ENCODE data around the gene SAMD4A.

Gene SAMD4A

DNA sequence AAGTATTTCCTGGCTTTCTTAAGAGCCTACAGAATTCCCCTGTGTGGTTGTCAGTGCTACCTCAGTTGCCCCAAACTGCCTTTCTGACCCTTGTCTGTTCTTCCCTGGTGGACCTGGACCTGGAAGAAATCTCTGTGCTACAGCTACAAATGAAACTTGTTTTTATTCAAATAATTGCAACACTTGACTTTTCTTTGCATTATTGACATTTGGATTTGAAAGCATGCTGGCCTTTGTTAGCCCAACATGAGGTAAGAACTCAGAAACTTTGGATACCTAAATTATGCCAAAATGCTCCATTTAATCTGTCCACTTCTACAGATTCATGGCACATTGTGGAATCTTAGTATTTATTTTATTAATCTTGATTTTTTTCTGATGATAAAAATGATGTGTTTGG lies 142.9 kb downstream of the SAMD4A start:
- TF ChIP-seq, protein P1, sequence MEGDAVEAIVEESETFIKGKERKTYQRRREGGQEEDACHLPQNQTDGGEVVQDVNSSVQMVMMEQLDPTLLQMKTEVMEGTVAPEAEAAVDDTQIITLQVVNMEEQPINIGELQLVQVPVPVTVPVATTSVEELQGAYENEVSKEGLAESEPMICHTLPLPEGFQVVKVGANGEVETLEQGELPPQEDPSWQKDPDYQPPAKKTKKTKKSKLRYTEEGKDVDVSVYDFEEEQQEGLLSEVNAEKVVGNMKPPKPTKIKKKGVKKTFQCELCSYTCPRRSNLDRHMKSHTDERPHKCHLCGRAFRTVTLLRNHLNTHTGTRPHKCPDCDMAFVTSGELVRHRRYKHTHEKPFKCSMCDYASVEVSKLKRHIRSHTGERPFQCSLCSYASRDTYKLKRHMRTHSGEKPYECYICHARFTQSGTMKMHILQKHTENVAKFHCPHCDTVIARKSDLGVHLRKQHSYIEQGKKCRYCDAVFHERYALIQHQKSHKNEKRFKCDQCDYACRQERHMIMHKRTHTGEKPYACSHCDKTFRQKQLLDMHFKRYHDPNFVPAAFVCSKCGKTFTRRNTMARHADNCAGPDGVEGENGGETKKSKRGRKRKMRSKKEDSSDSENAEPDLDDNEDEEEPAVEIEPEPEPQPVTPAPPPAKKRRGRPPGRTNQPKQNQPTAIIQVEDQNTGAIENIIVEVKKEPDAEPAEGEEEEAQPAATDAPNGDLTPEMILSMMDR (IDR thresholded peaks at IDR 0.05; ENCODE audit: low read depth, low read length) = no peak

DNA sequence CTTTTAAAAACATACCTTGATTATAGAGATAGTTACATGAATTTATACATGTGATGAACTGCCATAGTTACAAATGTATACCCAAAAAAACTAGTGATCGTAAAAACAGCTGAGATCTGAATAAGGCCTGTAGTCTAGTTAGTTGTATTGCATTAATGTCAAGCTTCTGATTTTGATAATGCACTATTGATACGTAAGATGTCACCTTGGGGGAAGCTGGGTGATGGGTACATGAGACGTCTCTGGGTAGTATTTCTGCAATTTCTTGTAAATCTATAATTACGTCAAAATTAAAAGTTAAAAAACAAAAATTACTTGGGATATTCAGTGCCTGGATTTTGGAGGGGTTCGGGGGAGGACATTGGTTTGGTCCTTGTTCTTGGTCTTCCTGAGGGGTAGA lies 144.4 kb downstream of the SAMD4A start:
- no peak for DNase-seq (ENCODE audit: extremely low read depth, low read depth)
- TF ChIP-seq, protein P1 (IDR thresholded peaks at IDR 0.05; ENCODE audit: low read depth, low read length) = no peak

More for the DNA sequence above, 142.9 kb downstream of the SAMD4A start:
- DNase-seq (ENCODE audit: extremely low read depth, low read depth) = no peak

DNA sequence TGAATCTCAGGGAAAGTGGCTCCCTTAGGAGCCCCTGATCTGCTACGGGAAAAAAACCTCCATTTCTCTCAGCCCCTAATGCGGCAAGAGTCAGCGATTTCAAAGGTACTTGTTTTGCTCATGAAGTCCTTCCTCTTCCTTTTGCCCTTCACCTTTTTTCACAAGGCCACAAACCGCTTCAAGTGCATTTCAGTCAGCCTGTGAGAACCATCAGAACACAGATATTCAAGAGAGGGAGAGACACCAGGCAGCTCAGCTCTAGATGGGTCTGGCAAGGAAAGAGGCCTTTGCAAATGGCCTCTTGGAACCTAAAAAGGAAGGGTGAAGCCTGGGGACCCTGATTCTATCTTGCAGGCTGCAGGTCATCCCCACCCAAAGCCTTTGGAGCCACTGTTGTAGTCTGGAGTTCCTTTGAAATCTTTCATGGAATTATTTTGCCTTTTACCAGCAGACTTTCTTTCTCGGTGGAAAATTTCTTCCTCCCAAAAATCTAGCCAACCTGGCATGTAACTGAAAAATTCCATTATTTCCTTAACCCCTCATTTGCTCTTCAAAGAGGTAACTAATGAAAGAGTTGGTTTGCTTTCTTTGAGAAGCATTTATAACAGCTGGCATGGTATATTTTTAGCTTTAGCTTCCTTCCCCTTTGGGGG lies 145.0 kb downstream of the SAMD4A start:
- TF ChIP-seq, protein P1 (IDR thresholded peaks at IDR 0.05; ENCODE audit: low read depth, low read length) = no peak
- no peak for DNase-seq (ENCODE audit: extremely low read depth, low read depth)

DNA sequence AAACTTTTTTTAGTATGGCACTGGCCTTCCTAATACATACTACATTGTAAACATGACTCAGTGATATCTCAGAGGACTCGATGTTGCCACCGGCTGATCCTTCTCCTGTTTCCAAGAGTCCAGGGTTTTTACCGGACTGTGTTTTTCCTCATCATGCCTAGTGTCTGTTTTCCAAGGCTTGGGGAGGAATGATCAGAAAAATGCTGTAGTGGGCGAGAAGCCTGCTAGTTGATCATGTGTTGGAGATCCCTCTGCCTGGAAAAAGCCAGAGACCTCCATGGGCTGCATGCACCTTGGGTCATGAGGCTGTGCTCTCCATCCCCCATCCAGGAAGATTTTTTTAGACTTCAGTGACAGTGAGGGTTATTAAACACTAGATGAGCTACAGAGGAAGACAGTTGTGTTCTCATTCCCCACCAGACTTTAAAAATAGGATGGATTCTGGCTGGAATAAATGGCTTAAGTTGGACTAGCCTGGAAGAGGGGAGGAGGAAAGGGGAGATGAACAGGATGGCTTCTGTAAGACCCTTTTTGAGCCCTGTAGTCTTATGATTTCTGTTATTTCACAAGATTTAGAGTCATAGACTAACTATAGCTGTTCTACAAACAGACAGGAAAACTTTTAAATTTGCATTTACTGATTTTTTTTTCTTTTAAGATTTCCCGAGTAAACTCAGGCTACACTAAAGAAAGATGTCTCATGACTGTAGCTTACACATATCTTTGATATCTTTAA lies 145.7 kb downstream of the SAMD4A start:
- DNase-seq (ENCODE audit: extremely low read depth, low read depth) = no peak
- TF ChIP-seq, protein P1 (IDR thresholded peaks at IDR 0.05; ENCODE audit: low read depth, low read length) = no peak

DNA sequence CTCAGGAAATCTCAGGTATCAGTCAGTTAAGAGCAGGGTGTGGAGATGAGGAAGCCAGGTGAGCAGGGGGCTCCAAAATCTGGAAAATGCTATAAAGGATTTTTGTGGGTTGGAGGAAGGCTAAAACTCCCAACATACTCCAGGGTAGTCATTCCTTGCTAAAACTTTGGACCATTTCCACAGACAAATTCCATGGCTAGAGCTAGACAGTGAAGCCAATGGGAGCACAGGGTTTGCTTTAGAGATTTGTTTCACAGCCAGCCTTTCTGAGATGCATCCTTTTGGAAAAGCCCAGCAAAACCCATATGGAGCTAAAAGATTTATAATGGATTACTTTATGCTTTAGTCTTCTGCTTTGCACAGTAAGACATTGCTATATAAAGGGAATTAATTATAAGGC lies 146.5 kb downstream of the SAMD4A start:
- TF ChIP-seq, protein P1 (IDR thresholded peaks at IDR 0.05; ENCODE audit: low read depth, low read length) = no peak
- no peak for DNase-seq (ENCODE audit: extremely low read depth, low read depth)

DNA sequence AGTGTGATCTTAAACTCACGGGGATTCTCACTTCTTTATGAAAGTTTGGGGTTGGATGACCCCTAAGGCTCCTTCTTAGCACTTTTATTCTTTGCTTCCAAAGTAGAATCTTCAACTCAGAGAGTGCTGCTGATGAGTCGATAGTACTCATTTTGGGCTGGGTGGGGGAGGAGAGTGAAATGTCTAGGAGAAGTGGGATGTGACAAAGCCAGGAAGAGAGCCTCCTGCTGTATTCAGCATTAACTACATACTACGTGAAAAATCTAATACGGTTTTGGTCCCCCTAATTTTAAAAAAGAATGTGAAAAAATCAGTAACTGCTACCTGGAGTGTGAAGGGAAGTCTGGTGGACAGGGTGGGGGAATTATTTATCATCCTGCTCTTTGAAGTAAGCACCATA lies 148.3 kb downstream of the SAMD4A start:
- TF ChIP-seq, protein P1 (IDR thresholded peaks at IDR 0.05; ENCODE audit: low read depth, low read length) = peak; percentile 8
- no peak for DNase-seq (ENCODE audit: extremely low read depth, low read depth)

DNA sequence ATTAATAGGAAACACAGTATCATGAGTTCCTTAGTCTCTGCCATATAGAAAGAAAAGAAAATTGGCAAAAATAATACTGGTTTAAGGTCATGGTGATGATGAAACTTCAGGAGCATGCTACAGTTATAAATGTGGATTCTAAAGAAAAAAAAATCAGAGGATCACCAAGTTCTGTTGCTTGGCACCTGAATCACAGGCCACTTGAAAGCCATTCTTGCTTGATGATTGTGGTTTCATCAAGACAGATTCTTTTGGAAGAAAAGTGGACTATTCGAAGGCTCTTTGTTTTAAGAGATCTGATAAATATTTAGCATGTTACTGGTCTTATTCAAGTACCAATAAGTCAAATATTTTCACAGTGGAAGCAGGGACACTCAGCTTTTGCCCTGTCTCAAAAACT lies 148.9 kb downstream of the SAMD4A start:
- no peak for DNase-seq (ENCODE audit: extremely low read depth, low read depth)

More for the DNA sequence above, 148.9 kb downstream of the SAMD4A start:
- TF ChIP-seq, protein P1 (IDR thresholded peaks at IDR 0.05; ENCODE audit: low read depth, low read length) = no peak
